ENCODE results near the gene BCAS3.

Gene BCAS3

GRCh38 chr17:61363601-61364462, 686.2 kb downstream of the BCAS3 start:
- TF ChIP-seq EGR1 (IDR thresholded peaks at IDR 0.05) (no peak), REST (IDR thresholded peaks at IDR 0.05; ENCODE audit: low read depth) (no peak), MAX (IDR thresholded peaks at IDR 0.05) (no peak), EP300 (IDR thresholded peaks at IDR 0.05; ENCODE audit: borderline replicate concordance) (no peak)

GRCh38 chr17:61364463-61364846, 686.8 kb downstream of the BCAS3 start:
- TF ChIP-seq TCF12 (IDR thresholded peaks at IDR 0.05; ENCODE audit: low read depth): no peak
- TF ChIP-seq NFIC (IDR thresholded peaks at IDR 0.05): no peak
- no peak for TF ChIP-seq ZBTB7A (IDR thresholded peaks at IDR 0.05; ENCODE audit: low read depth)

GRCh38 chr17:61366076-61366714, 688.5 kb downstream of the BCAS3 start:
- TF ChIP-seq MAX (IDR thresholded peaks at IDR 0.05): no peak
- TF ChIP-seq FOXM1 (IDR thresholded peaks at IDR 0.05; ENCODE audit: borderline replicate concordance, low read depth): no peak
- no peak for TF ChIP-seq NFIC (IDR thresholded peaks at IDR 0.05)
- TF ChIP-seq CREB1 (IDR thresholded peaks at IDR 0.05; ENCODE audit: low read depth): no peak
- TF ChIP-seq EP300 (IDR thresholded peaks at IDR 0.05; ENCODE audit: borderline replicate concordance): no peak
- no peak for TF ChIP-seq TEAD4 (IDR thresholded peaks at IDR 0.05)
- TF ChIP-seq YY1 (IDR thresholded peaks at IDR 0.05; ENCODE audit: low read depth): no peak
- no peak for TF ChIP-seq ZBTB7A (IDR thresholded peaks at IDR 0.05; ENCODE audit: low read depth)
- no peak for TF ChIP-seq TCF12 (IDR thresholded peaks at IDR 0.05; ENCODE audit: low read depth)
- no peak for TF ChIP-seq RAD21 (IDR thresholded peaks at IDR 0.05; ENCODE audit: low read depth)
- no peak for TF ChIP-seq EGR1 (IDR thresholded peaks at IDR 0.05)
- no peak for TF ChIP-seq TAF1 (IDR thresholded peaks at IDR 0.05; ENCODE audit: low read depth)
- TF ChIP-seq CEBPB (IDR thresholded peaks at IDR 0.05): no peak
- TF ChIP-seq USF1 (IDR thresholded peaks at IDR 0.05): no peak
- no peak for TF ChIP-seq REST (IDR thresholded peaks at IDR 0.05; ENCODE audit: low read depth)

- TF ChIP-seq FOXM1 (IDR thresholded peaks at IDR 0.05; ENCODE audit: borderline replicate concordance, low read depth) (no peak), TAF1 (IDR thresholded peaks at IDR 0.05; ENCODE audit: low read depth) (no peak), TEAD4 (IDR thresholded peaks at IDR 0.05) (no peak), NFIC (IDR thresholded peaks at IDR 0.05) (no peak), EP300 (IDR thresholded peaks at IDR 0.05; ENCODE audit: borderline replicate concordance) (no peak), MAX (IDR thresholded peaks at IDR 0.05) (no peak), CEBPB (IDR thresholded peaks at IDR 0.05) (no peak)
These were observed 689.2 kb downstream of the BCAS3 start for GRCh38 chr17:61366715-61367413.

- no peak for TF ChIP-seq NFIC (IDR thresholded peaks at IDR 0.05)
- TF ChIP-seq FOXM1 (IDR thresholded peaks at IDR 0.05; ENCODE audit: borderline replicate concordance, low read depth): no peak
- TF ChIP-seq TEAD4 (IDR thresholded peaks at IDR 0.05): no peak
- no peak for TF ChIP-seq ZBTB7A (IDR thresholded peaks at IDR 0.05; ENCODE audit: low read depth)
- TF ChIP-seq RAD21 (IDR thresholded peaks at IDR 0.05; ENCODE audit: low read depth): no peak
- no peak for TF ChIP-seq EP300 (IDR thresholded peaks at IDR 0.05; ENCODE audit: borderline replicate concordance)
- no peak for TF ChIP-seq EGR1 (IDR thresholded peaks at IDR 0.05)
- TF ChIP-seq REST (IDR thresholded peaks at IDR 0.05; ENCODE audit: low read depth): no peak
These were observed 690.6 kb downstream of the BCAS3 start for GRCh38 chr17:61368049-61368831.

All from Ishikawa (cell line).